ENCODE results near the gene INSRR.

- TF ChIP-seq CTCF (IDR thresholded peaks at IDR 0.05; ENCODE audit: insufficient read depth, low read length, poor library complexity, severe bottlenecking) (no peak), EZH2phosphoT487 (conservative IDR thresholded peaks at IDR 0.05; ENCODE audit: low read length) (no peak)
Measured at GRCh38 chr1:156887734-156888133, 28.8 kb upstream of the INSRR start.
